A673 (cell line): ENCODE results near the gene DGKZ.

Experiments
- EZH2 ChIP-seq: fragments of 200-600 bp; sonication (generic); IDR thresholded peaks from 2 replicates; pipeline ENCODE4 v1.6.1; 2017; ENCODE audit warnings: borderline replicate concordance, low read depth, mild to moderate bottlenecking, mixed read lengths, antibody characterized with exemption, low read length; ENCODE audit not compliant: poor library complexity, severe bottlenecking
- TF ChIP-seq, protein P1 (sequence below): fragments of 300-800, 200-600 bp; sonication (generic); conservative IDR thresholded peaks from 2 replicates; pipeline ENCODE4 v1.5.1; 2017; ENCODE audit warnings: low read depth, mild to moderate bottlenecking, antibody characterized with exemption, low read length, moderate library complexity, mixed read lengths

DNA sequence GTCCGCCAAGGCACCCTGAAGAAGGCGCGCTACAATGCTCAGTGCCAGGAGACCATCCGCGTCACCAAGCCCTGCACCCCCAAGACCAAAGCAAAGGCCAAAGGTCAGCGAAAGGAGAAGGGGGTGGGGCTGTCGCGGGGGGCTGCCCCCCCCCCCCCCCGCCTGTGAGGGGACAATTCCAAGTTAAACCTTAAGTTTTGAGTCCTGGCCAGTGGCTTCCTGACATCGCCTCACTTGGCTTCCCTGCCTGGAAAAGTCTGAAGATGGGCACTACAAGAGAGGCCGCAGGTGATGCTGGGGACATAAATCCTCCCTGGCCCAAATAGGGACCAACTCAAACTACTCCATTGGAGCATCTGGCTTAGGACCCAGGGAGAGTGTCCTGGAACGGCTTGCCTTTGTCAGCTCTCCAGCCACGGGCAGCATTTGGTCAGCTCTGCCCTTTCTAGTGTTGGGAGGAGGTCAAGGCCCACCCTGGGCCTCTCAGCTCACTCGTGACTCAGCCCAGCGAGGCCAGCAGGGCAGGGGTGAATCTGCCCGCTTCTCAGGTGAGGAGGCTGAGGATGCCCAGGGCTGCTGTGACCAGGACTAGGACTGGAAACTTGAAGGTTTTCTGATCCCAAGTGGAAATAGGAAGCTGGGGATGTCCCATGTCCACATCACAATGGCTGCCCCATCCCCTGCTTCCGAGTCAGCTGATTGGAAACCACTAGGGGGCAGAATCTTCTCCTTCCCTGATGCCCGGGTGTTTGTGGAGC lies 35.6 kb downstream of the DGKZ start:
- TF ChIP-seq, protein P1, sequence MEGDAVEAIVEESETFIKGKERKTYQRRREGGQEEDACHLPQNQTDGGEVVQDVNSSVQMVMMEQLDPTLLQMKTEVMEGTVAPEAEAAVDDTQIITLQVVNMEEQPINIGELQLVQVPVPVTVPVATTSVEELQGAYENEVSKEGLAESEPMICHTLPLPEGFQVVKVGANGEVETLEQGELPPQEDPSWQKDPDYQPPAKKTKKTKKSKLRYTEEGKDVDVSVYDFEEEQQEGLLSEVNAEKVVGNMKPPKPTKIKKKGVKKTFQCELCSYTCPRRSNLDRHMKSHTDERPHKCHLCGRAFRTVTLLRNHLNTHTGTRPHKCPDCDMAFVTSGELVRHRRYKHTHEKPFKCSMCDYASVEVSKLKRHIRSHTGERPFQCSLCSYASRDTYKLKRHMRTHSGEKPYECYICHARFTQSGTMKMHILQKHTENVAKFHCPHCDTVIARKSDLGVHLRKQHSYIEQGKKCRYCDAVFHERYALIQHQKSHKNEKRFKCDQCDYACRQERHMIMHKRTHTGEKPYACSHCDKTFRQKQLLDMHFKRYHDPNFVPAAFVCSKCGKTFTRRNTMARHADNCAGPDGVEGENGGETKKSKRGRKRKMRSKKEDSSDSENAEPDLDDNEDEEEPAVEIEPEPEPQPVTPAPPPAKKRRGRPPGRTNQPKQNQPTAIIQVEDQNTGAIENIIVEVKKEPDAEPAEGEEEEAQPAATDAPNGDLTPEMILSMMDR: peak; percentile 99
- no peak for TF ChIP-seq EZH2
